ENCODE measurements around the gene SYNCRIP.

DNA sequence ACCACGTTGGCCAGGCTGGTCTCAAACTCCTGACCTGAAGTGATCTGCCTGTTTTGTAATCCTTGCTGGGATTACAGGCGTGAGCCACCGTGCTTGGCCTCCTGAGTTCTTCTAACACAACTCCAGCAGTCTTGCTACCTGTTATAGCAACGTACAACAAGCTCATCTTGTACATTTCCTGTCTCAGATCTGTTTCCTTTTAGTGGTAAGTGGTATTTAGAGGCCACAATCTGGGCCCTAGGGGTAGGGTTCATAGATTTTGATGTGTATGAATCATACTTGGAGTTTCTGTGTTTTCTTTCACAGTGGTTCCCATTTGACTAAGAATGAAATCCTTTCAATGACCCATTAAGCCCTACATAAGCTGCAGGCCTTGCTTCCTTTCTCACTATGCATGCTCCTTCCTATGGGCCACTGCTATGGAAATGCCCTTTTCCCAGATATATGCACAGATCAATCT is 27.1 kb upstream of the SYNCRIP start:
- TF ChIP-seq, protein P1, sequence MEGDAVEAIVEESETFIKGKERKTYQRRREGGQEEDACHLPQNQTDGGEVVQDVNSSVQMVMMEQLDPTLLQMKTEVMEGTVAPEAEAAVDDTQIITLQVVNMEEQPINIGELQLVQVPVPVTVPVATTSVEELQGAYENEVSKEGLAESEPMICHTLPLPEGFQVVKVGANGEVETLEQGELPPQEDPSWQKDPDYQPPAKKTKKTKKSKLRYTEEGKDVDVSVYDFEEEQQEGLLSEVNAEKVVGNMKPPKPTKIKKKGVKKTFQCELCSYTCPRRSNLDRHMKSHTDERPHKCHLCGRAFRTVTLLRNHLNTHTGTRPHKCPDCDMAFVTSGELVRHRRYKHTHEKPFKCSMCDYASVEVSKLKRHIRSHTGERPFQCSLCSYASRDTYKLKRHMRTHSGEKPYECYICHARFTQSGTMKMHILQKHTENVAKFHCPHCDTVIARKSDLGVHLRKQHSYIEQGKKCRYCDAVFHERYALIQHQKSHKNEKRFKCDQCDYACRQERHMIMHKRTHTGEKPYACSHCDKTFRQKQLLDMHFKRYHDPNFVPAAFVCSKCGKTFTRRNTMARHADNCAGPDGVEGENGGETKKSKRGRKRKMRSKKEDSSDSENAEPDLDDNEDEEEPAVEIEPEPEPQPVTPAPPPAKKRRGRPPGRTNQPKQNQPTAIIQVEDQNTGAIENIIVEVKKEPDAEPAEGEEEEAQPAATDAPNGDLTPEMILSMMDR (IDR thresholded peaks at IDR 0.05; ENCODE audit: low read depth, low read length, missing input control), result no peak
- TF ChIP-seq JUND (IDR thresholded peaks at IDR 0.05) (no peak), GABPA (IDR thresholded peaks at IDR 0.05 in 1 of 2, conservative IDR thresholded peaks at IDR 0.05 in 1 of 2) (no peak), HNF4G (IDR thresholded peaks at IDR 0.05) (no peak), RAD21 (IDR thresholded peaks at IDR 0.05) (no peak), YY1 (IDR thresholded peaks at IDR 0.05) (no peak)

All from liver (tissue), 3 donors.